Osteocyte (in vitro differentiated cells): Measurements from ENCODE around the gene MRPL28. TPM values are rescaled to one million over a fixed set of nuclear protein-coding genes. Genes with fewer than 3 reads are reported as not detected.
"Not testable (repeated sequence)": the region's sequence is repeated elsewhere in the genome, so short reads cannot be mapped to it uniquely, and the experiment has no call there.

Source experiments
- DNase-seq: peaks from one replicate; pipeline ENCODE4 v3.0.0; 2021; ENCODE audit warnings: mixed read lengths; ENCODE audit not compliant: unreplicated experiment; ENCODE audit errors: extremely low spot score
- H3K27ac Mint-ChIP-seq: one replicate; pipeline ENCODE4 v1.8.0; 2021; ENCODE audit warnings: mild to moderate bottlenecking, mixed read lengths; ENCODE audit not compliant: unreplicated experiment
- H3K27me3 Mint-ChIP-seq: one replicate; pipeline ENCODE4 v1.8.0; 2021; ENCODE audit warnings: mixed read lengths; ENCODE audit not compliant: unreplicated experiment
- H3K36me3 Mint-ChIP-seq: one replicate; pipeline ENCODE4 v1.8.0; 2021; ENCODE audit warnings: mixed read lengths; ENCODE audit not compliant: unreplicated experiment
- H3K4me1 Mint-ChIP-seq: one replicate; pipeline ENCODE4 v1.8.0; 2021; ENCODE audit warnings: mixed read lengths; ENCODE audit not compliant: unreplicated experiment
- H3K4me3 Mint-ChIP-seq: one replicate; pipeline ENCODE4 v1.8.0; 2021; ENCODE audit warnings: mild to moderate bottlenecking, moderate library complexity, mixed read lengths; ENCODE audit not compliant: unreplicated experiment
- H3K9me3 Mint-ChIP-seq: one replicate; pipeline ENCODE4 v1.8.0; 2021; ENCODE audit warnings: mixed read lengths; ENCODE audit not compliant: unreplicated experiment
- CTCF ChIP-seq: fragments of 200-600 bp; sonication (generic); IDR thresholded peaks from 2 replicates; pipeline ENCODE4 v1.5.0; 2021; ENCODE audit warnings: antibody characterized with exemption, mild to moderate bottlenecking, moderate library complexity
- total RNA-seq: library from RNA; stranded (reverse); gene quantifications from 2 replicates; pipeline ENCODE4 v1.2.1, GENCODE V29; 2021

The MRPL28 gene
- total RNA-seq, 1 donor from 2014 or later: 71.7 TPM

DNA sequence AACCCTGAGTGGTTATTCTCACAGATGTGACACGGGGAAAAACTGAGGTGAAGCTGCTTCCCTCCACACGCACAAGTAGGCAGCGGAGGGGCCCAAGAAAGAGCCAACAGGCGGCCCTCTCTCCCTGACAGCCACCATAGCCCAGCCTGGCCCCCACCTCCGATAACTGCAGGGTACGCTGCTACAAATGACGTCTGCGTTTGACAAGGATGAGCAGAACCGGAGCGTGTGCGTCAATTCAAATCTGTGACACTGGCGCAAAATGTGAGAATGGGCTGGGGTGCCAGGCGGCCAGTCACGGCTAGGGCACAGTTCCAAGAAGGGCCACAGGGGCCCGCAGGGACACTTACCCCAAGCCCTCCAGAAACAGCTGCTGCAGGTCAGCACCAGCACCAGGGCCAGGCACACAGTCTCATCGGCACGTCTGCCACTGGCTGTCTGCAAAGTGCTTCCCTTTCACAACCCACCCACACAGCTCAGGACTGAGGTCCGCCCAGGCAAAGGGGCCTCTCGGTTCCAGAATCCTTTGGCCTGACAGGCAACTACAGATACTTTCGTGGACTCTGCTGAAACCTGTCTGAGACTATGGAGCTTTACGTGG is 32.3 kb downstream of the MRPL28 start:
- Mint-ChIP-seq H3K27me3 (no peaks in the 10 kb centered on the region), H3K27ac (no peak overlapping the region), H3K36me3 (peaks cover 9% of the 10 kb centered on the region), H3K9me3 (no peaks in the 10 kb centered on the region), H3K4me1 (peaks cover 25% of the 10 kb centered on the region), H3K4me3 (no peak overlapping the region)
- no peak for DNase-seq
- no peak for TF ChIP-seq CTCF

DNA sequence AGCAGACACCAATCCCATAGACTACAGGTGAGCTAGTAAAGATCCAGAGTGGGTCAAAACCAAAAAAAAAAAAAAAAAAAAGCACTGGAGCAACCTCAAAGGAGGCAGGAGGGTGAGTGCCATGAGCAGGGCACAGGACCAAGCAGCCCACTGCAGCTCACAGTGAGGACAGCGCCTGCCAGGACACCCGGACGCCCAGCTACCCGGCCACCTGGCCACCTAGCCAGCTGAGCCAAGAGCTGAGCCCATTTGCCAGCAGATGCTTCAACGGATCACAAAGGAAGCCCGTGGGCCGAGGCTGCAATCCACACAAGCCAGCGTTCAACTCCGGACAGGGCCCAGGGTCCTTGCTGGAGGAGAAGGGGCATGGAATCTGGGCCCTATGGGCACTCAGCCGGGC is 32.9 kb downstream of the MRPL28 start:
- Mint-ChIP-seq H3K4me3 (no peak overlapping the region), H3K27me3 (no peaks in the 10 kb centered on the region), H3K4me1 (peaks cover 25% of the 10 kb centered on the region), H3K9me3 (no peaks in the 10 kb centered on the region), H3K36me3 (peaks cover 4% of the 10 kb centered on the region), H3K27ac (no peak overlapping the region)
- TF ChIP-seq CTCF: no peak
- DNase-seq: no peak

DNA sequence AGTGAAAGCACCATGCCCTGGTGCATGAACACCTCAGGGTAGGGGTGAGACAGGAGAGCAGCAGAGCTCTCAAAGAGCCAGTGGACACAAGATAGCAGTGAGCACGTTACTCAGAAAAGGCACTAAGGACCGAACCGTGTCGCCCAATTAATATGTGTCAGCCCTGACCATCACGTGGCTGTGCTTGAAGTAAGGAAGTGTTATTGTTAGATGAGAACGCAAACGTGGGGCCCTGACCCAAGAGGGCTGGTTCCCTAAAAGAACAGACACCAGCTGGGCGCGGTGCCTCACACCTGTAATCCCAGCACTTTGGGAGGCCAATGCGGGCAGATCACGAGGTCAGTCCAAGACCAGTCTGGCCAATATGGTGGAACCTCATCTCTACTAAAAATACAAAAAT is 34.1 kb downstream of the MRPL28 start:
- no peak for TF ChIP-seq CTCF
- H3K27me3 Mint-ChIP-seq: no peaks in the 10 kb centered on the region
- H3K36me3 Mint-ChIP-seq: no peaks in the 10 kb centered on the region
- no peak for DNase-seq
- H3K27ac Mint-ChIP-seq: no peak overlapping the region
- peaks cover 22% of the 10 kb centered on the region for H3K4me1 Mint-ChIP-seq
- no peak overlapping the region for H3K4me3 Mint-ChIP-seq
- no peaks in the 10 kb centered on the region for H3K9me3 Mint-ChIP-seq

DNA sequence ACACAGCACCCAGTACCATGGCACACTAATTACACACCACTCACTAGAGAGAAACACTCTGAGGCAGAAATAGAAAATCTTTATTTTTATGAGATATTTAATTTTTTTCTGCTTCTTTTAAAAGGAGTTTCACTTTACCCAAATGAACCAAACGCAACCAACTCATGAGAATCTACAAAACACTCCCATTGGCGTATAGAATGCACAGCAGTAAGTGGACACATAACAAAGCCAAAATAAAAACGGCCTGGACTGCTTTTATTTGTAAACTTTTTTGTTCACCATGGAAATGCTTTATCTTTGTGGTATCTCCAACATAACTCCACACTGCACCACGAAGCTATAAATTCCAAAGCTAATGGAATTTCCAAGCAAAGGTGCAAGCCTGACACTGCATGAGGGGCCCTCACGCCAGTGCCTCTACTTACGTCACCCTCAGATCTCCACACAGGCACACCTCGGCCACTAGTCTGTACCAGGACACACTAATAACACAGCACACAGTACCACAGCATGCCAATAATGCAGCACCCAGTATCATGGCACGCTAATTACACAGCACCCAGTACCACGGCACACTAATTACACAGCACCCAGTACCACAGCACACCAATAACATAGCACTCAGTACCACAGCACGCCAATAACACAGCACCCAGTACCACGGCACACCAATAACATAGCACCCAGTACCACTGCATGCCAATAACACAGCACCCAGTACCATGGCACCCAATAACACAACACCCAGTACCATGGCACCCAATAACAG is 35.3 kb downstream of the MRPL28 start:
- Mint-ChIP-seq H3K27ac (peak overlapping the region; percentile 56), H3K4me1 (peaks cover 18% of the 10 kb centered on the region)
- not testable (repeated sequence) for DNase-seq, H3K9me3 Mint-ChIP-seq, H3K36me3 Mint-ChIP-seq, H3K4me3 Mint-ChIP-seq, H3K27me3 Mint-ChIP-seq

DNA sequence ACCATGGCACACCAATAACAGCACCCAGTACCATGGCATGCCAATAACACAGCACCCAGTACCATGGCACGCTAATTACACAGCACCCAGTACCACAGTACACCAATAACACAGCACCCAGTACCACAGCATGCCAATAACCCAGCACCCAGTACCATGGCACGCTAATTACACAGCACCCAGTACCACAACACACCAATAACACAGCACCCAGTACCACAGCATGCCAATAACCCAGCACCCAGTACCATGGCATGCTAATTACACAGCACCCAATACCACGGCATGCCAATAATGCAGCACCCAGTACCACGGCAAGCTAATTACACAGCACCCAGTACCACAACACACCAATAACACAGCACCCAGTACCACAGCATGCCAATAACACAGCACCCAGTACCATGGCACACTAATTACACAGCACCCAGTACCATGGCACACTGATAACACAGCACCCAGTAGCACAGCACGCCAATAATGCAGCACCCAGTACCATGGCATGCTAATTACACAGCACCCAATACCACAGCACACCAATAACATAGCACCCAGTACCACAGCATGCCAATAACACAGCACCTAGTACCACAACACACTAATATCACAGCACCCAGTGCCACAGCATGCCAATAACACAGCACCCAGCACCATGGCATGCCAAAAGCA is 36.0 kb downstream of the MRPL28 start:
- not testable (repeated sequence) for DNase-seq, H3K36me3 Mint-ChIP-seq, H3K27me3 Mint-ChIP-seq, H3K9me3 Mint-ChIP-seq, H3K4me3 Mint-ChIP-seq, H3K27ac Mint-ChIP-seq
- H3K4me1 Mint-ChIP-seq: peaks cover 12% of the 10 kb centered on the region
